Choroid plexus epithelial cell (primary cell): ENCODE results near the gene FAM168B.
A peak's percentile ranks its signal among the peaks of the same experiment; 100 is the strongest.

Experiments used
- DNase-seq: peaks from one replicate; pipeline ENCODE4 v3.0.0-alpha.2; 2010; ENCODE audit warnings: low read depth
- H3K4me3 ChIP-seq: 2 replicates; pipeline ENCODE4 v1.5.1; 2011; ENCODE audit warnings: low read depth, mild to moderate bottlenecking, control low read depth, low read length, moderate library complexity
- CTCF ChIP-seq: conservative IDR thresholded peaks from 2 replicates; pipeline ENCODE4 v1.5.1; 2011; ENCODE audit warnings: low read depth, mild to moderate bottlenecking, control low read depth, inconsistent platforms, low read length, moderate library complexity

The FAM168B gene

GRCh38 chr2:131041402-131042147, 51.7 kb downstream of the FAM168B start:
- DNase-seq = no peak
- H3K4me3 ChIP-seq = no peak overlapping the region
- TF ChIP-seq CTCF = no peak

- H3K4me3 ChIP-seq = no peak overlapping the region
- TF ChIP-seq CTCF = peak; percentile 57
- DNase-seq = peak; percentile 66
Measured at GRCh38 chr2:131040661-131041401, 52.4 kb downstream of the FAM168B start.

GRCh38 chr2:131039908-131040660, 53.2 kb downstream of the FAM168B start:
- no peak for TF ChIP-seq CTCF
- no peak for DNase-seq
- H3K4me3 ChIP-seq = peak overlapping the region; percentile 33

- no peak for DNase-seq
- TF ChIP-seq CTCF = no peak
- no peak overlapping the region for H3K4me3 ChIP-seq
Measured at GRCh38 chr2:131039535-131039907, 53.7 kb downstream of the FAM168B start.

GRCh38 chr2:131039101-131039440, 54.2 kb downstream of the FAM168B start:
- no peak for TF ChIP-seq CTCF
- DNase-seq = no peak

GRCh38 chr2:131038258-131039100, 54.8 kb downstream of the FAM168B start:
- no peak overlapping the region for H3K4me3 ChIP-seq
- DNase-seq = no peak
- no peak for TF ChIP-seq CTCF

More at GRCh38 chr2:131039101-131039440, 54.2 kb downstream of the FAM168B start:
- no peak overlapping the region for H3K4me3 ChIP-seq
